Measurements from ENCODE around the gene PVALEF. TPM values are rescaled to one million over a fixed set of nuclear protein-coding genes. Genes with fewer than 3 reads are reported as not detected.
"Not testable (repeated sequence)": the region's sequence is repeated elsewhere in the genome, so short reads cannot be mapped to it uniquely, and the experiment has no call there.

Gene PVALEF
- total and polyA plus RNA-seq, 4 donors, result not detected

- no peaks in the 10 kb centered on the region for H3K4me1 ChIP-seq (ENCODE audit: control insufficient read depth in 1 of 2, insufficient read depth in 2 of 2, low read length in 2 of 2)
- H3K36me3 ChIP-seq (ENCODE audit: control insufficient read depth in 1 of 2, insufficient read depth in 2 of 2, low read length in 1 of 2), result no peaks in the 10 kb centered on the region
- DNase-seq (no peak), ATAC-seq (ENCODE audit: low FRiP score) (no peak)
- H3K4me3 ChIP-seq (ENCODE audit: low read length in 2 of 2), result no peak overlapping the region
- no peak overlapping the region for H3K27ac ChIP-seq (ENCODE audit: low read depth in 1 of 2, low read length in 2 of 2)
- intact Hi-C loops (cut with DNase I), result no loop called here
- no peaks in the 10 kb centered on the region for H3K9me3 ChIP-seq (ENCODE audit: control insufficient read depth, low read length)
- 95 to 96% methylated on average over 24 of the region's 24 CpGs for WGBS, 2 donors
- H3K27me3 ChIP-seq (ENCODE audit: control insufficient read depth in 1 of 2, insufficient read depth in 2 of 2, low read length in 1 of 2), result no peaks in the 10 kb centered on the region
Measured at GRCh38 chr17:81219476-81220180, 54.3 kb downstream of the PVALEF start.

- intact Hi-C loops (cut with DNase I), result no loop called here
- Histone ChIP-seq H3K27me3 (ENCODE audit: control insufficient read depth in 1 of 2, insufficient read depth in 2 of 2, low read length in 1 of 2) (no peaks in the 10 kb centered on the region), H3K27ac (ENCODE audit: low read depth in 1 of 2, low read length in 2 of 2) (no peak overlapping the region), H3K9me3 (ENCODE audit: control insufficient read depth, low read length) (no peaks in the 10 kb centered on the region), H3K36me3 (ENCODE audit: control insufficient read depth in 1 of 2, insufficient read depth in 2 of 2, low read length in 1 of 2) (no peaks in the 10 kb centered on the region), H3K4me1 (ENCODE audit: control insufficient read depth in 1 of 2, insufficient read depth in 2 of 2, low read length in 2 of 2) (no peaks in the 10 kb centered on the region), H3K4me3 (ENCODE audit: low read length in 2 of 2) (no peak overlapping the region)
- WGBS, 2 donors, result 69 to 73% methylated on average over 11 of the region's 11 CpGs
- ATAC-seq (ENCODE audit: low FRiP score) (no peak), DNase-seq (no peak)
Measured at GRCh38 chr17:81221371-81221841, 56.1 kb downstream of the PVALEF start.

GRCh38 chr17:81221842-81222619 is 56.7 kb downstream of the PVALEF start:
- no peak for DNase-seq
- intact Hi-C loops (cut with DNase I), result loop anchor here in 1 of 2 donors (2.0 kb wide), 1 partner anchor 17 kb away; the partner anchor contains the start of genes NDUFAF8 and TEPSIN

GRCh38 chr17:81222620-81222905 is 57.3 kb downstream of the PVALEF start:
- H3K27me3 ChIP-seq (ENCODE audit: control insufficient read depth in 1 of 2, insufficient read depth in 2 of 2, low read length in 1 of 2), result no peaks in the 10 kb centered on the region
- DNase-seq, result no peak
- intact Hi-C loops (cut with DNase I), result loop anchor here in 1 of 2 donors (2.0 kb wide), 1 partner anchor 16 kb away; the partner anchor contains the start of genes NDUFAF8 and TEPSIN
- no peaks in the 10 kb centered on the region for H3K36me3 ChIP-seq (ENCODE audit: control insufficient read depth in 1 of 2, insufficient read depth in 2 of 2, low read length in 1 of 2)
- no peak overlapping the region for H3K27ac ChIP-seq (ENCODE audit: low read depth in 1 of 2, low read length in 2 of 2)
- H3K9me3 ChIP-seq (ENCODE audit: control insufficient read depth, low read length), result no peaks in the 10 kb centered on the region
- peak overlapping the region; percentile 19 to 59 for H3K4me3 ChIP-seq (ENCODE audit: low read length in 2 of 2)
- ATAC-seq (ENCODE audit: low FRiP score), result no peak
- H3K4me1 ChIP-seq (ENCODE audit: control insufficient read depth in 1 of 2, insufficient read depth in 2 of 2, low read length in 2 of 2), result no peaks in the 10 kb centered on the region
- 1% methylated on average over 28 to 30 of the region's 30 CpGs for WGBS, 2 donors

More at GRCh38 chr17:81221842-81222619, 56.7 kb downstream of the PVALEF start:
- Histone ChIP-seq H3K36me3 (ENCODE audit: control insufficient read depth in 1 of 2, insufficient read depth in 2 of 2, low read length in 1 of 2) (no peaks in the 10 kb centered on the region), H3K4me3 (ENCODE audit: low read length in 2 of 2) (peak overlapping the region; percentile 19 to 59), H3K27ac (ENCODE audit: low read depth in 1 of 2, low read length in 2 of 2) (no peak overlapping the region), H3K4me1 (ENCODE audit: control insufficient read depth in 1 of 2, insufficient read depth in 2 of 2, low read length in 2 of 2) (no peaks in the 10 kb centered on the region), H3K9me3 (ENCODE audit: control insufficient read depth, low read length) (no peaks in the 10 kb centered on the region), H3K27me3 (ENCODE audit: control insufficient read depth in 1 of 2, insufficient read depth in 2 of 2, low read length in 1 of 2) (no peaks in the 10 kb centered on the region)
- ATAC-seq (ENCODE audit: low FRiP score), result no peak
- 19 to 24% methylated on average over 19 to 24 of the region's 24 CpGs for WGBS, 2 donors

GRCh38 chr17:81222906-81223761 is 57.8 kb downstream of the PVALEF start, which contains the start of gene CEP131:
TSS of gene CEP131 (minus strand) at chr17:81222965. CDS start at chr17:81220056, 2,909 bp downstream.
- intact Hi-C loops (cut with DNase I), result loop anchor here in 1 of 2 donors (2.0 kb wide), 1 partner anchor 16 kb away; the partner anchor contains the start of genes NDUFAF8 and TEPSIN
- WGBS, 2 donors, result 0 to 1% methylated on average over 57 to 79 of the region's 79 CpGs
- ATAC-seq (ENCODE audit: low FRiP score) (peak; percentile 99), DNase-seq (peak; percentile 100)
- Histone ChIP-seq H3K27me3 (ENCODE audit: control insufficient read depth in 1 of 2, insufficient read depth in 2 of 2, low read length in 1 of 2) (no peaks in the 10 kb centered on the region), H3K4me1 (ENCODE audit: control insufficient read depth in 1 of 2, insufficient read depth in 2 of 2, low read length in 2 of 2) (no peaks in the 10 kb centered on the region), H3K4me3 (ENCODE audit: low read length in 2 of 2) (peak within 1 kb of the TSS; percentile 19 to 59), H3K9me3 (ENCODE audit: control insufficient read depth, low read length) (no peaks in the 10 kb centered on the region), H3K27ac (ENCODE audit: low read depth in 1 of 2, low read length in 2 of 2) (no peak within 1 kb of the TSS), H3K36me3 (ENCODE audit: control insufficient read depth in 1 of 2, insufficient read depth in 2 of 2, low read length in 1 of 2) (no peaks in the 10 kb centered on the region)

- no peaks in the 10 kb centered on the region for H3K27me3 ChIP-seq (ENCODE audit: control insufficient read depth in 1 of 2, insufficient read depth in 2 of 2, low read length in 1 of 2)
- no peaks in the 10 kb centered on the region for H3K9me3 ChIP-seq (ENCODE audit: control insufficient read depth, low read length)
- no peaks in the 10 kb centered on the region for H3K36me3 ChIP-seq (ENCODE audit: control insufficient read depth in 1 of 2, insufficient read depth in 2 of 2, low read length in 1 of 2)
- no peak overlapping the region for H3K27ac ChIP-seq (ENCODE audit: low read depth in 1 of 2, low read length in 2 of 2)
- intact Hi-C loops (cut with DNase I), result loop anchor here in 1 of 2 donors (2.0 kb wide), 1 partner anchor 15 kb away; the partner anchor contains the start of genes NDUFAF8 and TEPSIN
- 11 to 13% methylated on average over 11 of the region's 11 CpGs for WGBS, 2 donors
- DNase-seq (no peak), ATAC-seq (ENCODE audit: low FRiP score) (no peak)
- H3K4me3 ChIP-seq (ENCODE audit: low read length in 2 of 2), result no peak overlapping the region
- no peaks in the 10 kb centered on the region for H3K4me1 ChIP-seq (ENCODE audit: control insufficient read depth in 1 of 2, insufficient read depth in 2 of 2, low read length in 2 of 2)
Measured at GRCh38 chr17:81223762-81224130, 58.4 kb downstream of the PVALEF start.

GRCh38 chr17:81227630-81228029 is 62.3 kb downstream of the PVALEF start:
- H3K9me3 ChIP-seq (ENCODE audit: control insufficient read depth, low read length); H3K27me3 ChIP-seq (ENCODE audit: control insufficient read depth in 1 of 2, insufficient read depth in 2 of 2, low read length in 1 of 2); ATAC-seq (ENCODE audit: low FRiP score); DNase-seq; H3K27ac ChIP-seq (ENCODE audit: low read depth in 1 of 2, low read length in 2 of 2); intact Hi-C loops (cut with DNase I); H3K4me3 ChIP-seq (ENCODE audit: low read length in 2 of 2); H3K4me1 ChIP-seq (ENCODE audit: control insufficient read depth in 1 of 2, insufficient read depth in 2 of 2, low read length in 2 of 2); H3K36me3 ChIP-seq (ENCODE audit: control insufficient read depth in 1 of 2, insufficient read depth in 2 of 2, low read length in 1 of 2): not testable (repeated sequence)
- WGBS, 2 donors, result 75 to 90% methylated on average over 2 of the region's 2 CpGs

GRCh38 chr17:81228420-81228819 is 63.1 kb downstream of the PVALEF start:
- no peak for DNase-seq
- no peaks in the 10 kb centered on the region for H3K9me3 ChIP-seq (ENCODE audit: control insufficient read depth, low read length)
- no peak overlapping the region for H3K4me3 ChIP-seq (ENCODE audit: low read length in 2 of 2)
- 83 to 86% methylated on average over 9 of the region's 9 CpGs for WGBS, 2 donors
- intact Hi-C loops (cut with DNase I), result no loop called here
- H3K36me3 ChIP-seq (ENCODE audit: control insufficient read depth in 1 of 2, insufficient read depth in 2 of 2, low read length in 1 of 2), result peaks cover 0 to 2% of the 10 kb centered on the region in 2 donors
- no peak overlapping the region for H3K27ac ChIP-seq (ENCODE audit: low read depth in 1 of 2, low read length in 2 of 2)
- H3K4me1 ChIP-seq (ENCODE audit: control insufficient read depth in 1 of 2, insufficient read depth in 2 of 2, low read length in 2 of 2), result no peaks in the 10 kb centered on the region
- ATAC-seq (ENCODE audit: low FRiP score), result no peak
- no peaks in the 10 kb centered on the region for H3K27me3 ChIP-seq (ENCODE audit: control insufficient read depth in 1 of 2, insufficient read depth in 2 of 2, low read length in 1 of 2)

All from aorta (tissue), 5 donors.